Pancreas (tissue), 10 donors: ENCODE data around the gene RPL11. TPM values are rescaled to one million over a fixed set of nuclear protein-coding genes. Genes with fewer than 3 reads are reported as not detected.

Source experiments
- ATAC-seq, 4 donors: fragments of 200-7000 bp; cut with Tn5 transposase; one replicate each; pipeline versions ENCODE4 v1.8.0 to v1.9.1; 2020; ENCODE audit warnings: mild to moderate bottlenecking in 4 of 4, moderate library complexity in 4 of 4
- DNase-seq, 6 donors: peaks; one replicate each; pipeline ENCODE4 v3.0.0-alpha.2; 2020
- FAIRE-seq: peaks from 2 replicates; lab custom pipeline; 2012; peaks lifted over from hg19 to GRCh38; lab: Jason Lieb, UNC
- H3K27ac ChIP-seq, 4 donors: fragments of 200-600 bp; sonication (generic); 1 replicate in 3 of 4; 2 replicates in 1 of 4; pipeline versions ENCODE4 v1.5.0 to v1.8.0; 2020
- H3K27me3 ChIP-seq, 4 donors: fragments of 200-600 bp; one replicate each; pipeline ENCODE4 v1.8.0; 2021
- H3K36me3 ChIP-seq, 3 donors: fragments of 200-600 bp; sonication (generic) in 1 of 3; one replicate each; pipeline versions ENCODE4 v1.5.0 to v1.8.0; 2020 to 2021
- H3K4me1 ChIP-seq, 3 donors: fragments of 200-600 bp; one replicate each; pipeline ENCODE4 v1.8.0; 2021
- H3K4me3 ChIP-seq, 4 donors: fragments of 200-600 bp; sonication (generic) in 2 of 4; one replicate each; pipeline versions ENCODE4 v1.5.0 to v1.8.0; 2020 to 2021
- H3K9me3 ChIP-seq, 4 donors: fragments of 200-600 bp; one replicate each; pipeline ENCODE4 v1.8.0; 2021
- WGBS, 2 donors: extraction: QIAGEN DNeasy Blood & Tissue Kit; methylation state at CpG; one replicate each; pipeline ENCODE4 v1.1.7; 2013; 5-methylcytosine and 5-hydroxymethylcytosine counted together
- intact Hi-C, 3 donors: fragments of 100-400 bp; cut with DNase I; formaldehyde crosslinking; loops; one replicate each; pipeline versions ENCODE4 v1.11.1 to v1.14.2; 2022
- polyA plus RNA-seq, 2 donors: library from polyadenylated mRNA; stranded (reverse); fragments of 200-250 nt; gene quantifications; one replicate each; pipeline ENCODE4 v1.2.3, GENCODE V29; 2013
- total RNA-seq, 6 donors: library from RNA; stranded (reverse); fragmentation: NEBNext Ultra II Directional in 4 of 6; extraction: Animal tissue kit (Norgen Biotek cat#: 25700) in 4 of 6; gene quantifications; one replicate each; pipeline versions ENCODE4 v1.2.1 to v1.2.4, GENCODE V29; 2021 to 2023
- TF ChIP-seq, protein P1 (sequence below), 4 donors: fragments of 200-600 bp; sonication (generic) in 3 of 4; IDR thresholded peaks; one replicate each; pipeline versions ENCODE4 v1.5.0 to v1.8.0; 2021; ENCODE audit warnings: antibody characterized with exemption in 4 of 4
- donor health status: healthy with polysubstance abuse.
- donor health status: DM: no; HTN: no; CAD: no; lungs with moderate emphysema.
- donor health status: DM: no; HTN: no; CAD: no.
- donor health status: control.
- donor health status: control.
- donor health status: Bipolar disorder and iron deficiency.
- donor health status: DM: yes; HTN: yes; CAD: no.
- donor health status: DM: no; HTN: no; CAD: no.
- donor health status: DM: no; HTN: no; CAD: no.
- donor health status: DM: yes; HTN: yes; CAD: no.

Gene RPL11
- total and polyA plus RNA-seq, 8 donors: 511 to 1,484 (median 734) TPM

DNA sequence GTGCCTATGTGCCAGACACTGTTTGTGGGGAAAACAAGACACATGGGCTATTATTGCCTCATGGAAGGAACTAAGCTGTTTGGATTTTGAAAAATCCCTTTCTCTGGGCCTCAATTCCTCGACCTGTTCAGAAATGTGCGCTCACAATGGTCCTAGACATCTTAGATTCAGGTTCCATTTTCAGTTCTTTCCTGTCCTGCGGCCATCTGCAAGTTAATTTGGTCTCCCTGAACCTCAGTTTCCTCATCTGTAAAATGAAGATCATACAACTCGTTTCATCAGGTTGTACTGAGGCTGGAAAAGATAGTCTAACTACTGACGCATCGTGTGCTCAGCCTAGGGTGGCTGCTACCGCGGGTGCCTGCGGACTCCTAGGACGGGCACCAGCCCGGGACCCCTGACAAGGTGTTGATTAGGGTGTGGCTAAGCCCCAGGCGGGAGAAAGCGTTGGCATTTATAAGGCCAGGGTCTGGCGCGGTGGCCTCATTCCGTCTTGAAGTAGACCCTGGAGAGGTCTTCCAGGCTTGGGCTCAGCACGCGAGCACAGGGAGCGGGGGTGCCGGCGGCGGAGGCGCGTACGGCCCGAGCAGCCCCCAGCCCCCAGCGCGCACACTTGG is 51.2 kb downstream of the RPL11 start:
- H3K27ac ChIP-seq: peak overlapping the region; percentile 77 to 88 (median 84)
- peaks cover 4 to 29% (median 8%) of the 10 kb centered on the region in 3 donors for H3K4me1 ChIP-seq
- no peaks in the 10 kb centered on the region for H3K27me3 ChIP-seq
- H3K9me3 ChIP-seq: no peaks in the 10 kb centered on the region
- FAIRE-seq (no peak), DNase-seq (peak in 3 of 6 donors; percentile 25 to 73 (median 32)), ATAC-seq (peak; percentile 3 to 19 (median 6))
- no peaks in the 10 kb centered on the region for H3K36me3 ChIP-seq
- peak overlapping the region; percentile 74 to 98 (median 93) for H3K4me3 ChIP-seq
- 9 to 12% methylated on average over 19 to 28 of the region's 28 CpGs for WGBS, 2 donors
- TF ChIP-seq, protein P1, sequence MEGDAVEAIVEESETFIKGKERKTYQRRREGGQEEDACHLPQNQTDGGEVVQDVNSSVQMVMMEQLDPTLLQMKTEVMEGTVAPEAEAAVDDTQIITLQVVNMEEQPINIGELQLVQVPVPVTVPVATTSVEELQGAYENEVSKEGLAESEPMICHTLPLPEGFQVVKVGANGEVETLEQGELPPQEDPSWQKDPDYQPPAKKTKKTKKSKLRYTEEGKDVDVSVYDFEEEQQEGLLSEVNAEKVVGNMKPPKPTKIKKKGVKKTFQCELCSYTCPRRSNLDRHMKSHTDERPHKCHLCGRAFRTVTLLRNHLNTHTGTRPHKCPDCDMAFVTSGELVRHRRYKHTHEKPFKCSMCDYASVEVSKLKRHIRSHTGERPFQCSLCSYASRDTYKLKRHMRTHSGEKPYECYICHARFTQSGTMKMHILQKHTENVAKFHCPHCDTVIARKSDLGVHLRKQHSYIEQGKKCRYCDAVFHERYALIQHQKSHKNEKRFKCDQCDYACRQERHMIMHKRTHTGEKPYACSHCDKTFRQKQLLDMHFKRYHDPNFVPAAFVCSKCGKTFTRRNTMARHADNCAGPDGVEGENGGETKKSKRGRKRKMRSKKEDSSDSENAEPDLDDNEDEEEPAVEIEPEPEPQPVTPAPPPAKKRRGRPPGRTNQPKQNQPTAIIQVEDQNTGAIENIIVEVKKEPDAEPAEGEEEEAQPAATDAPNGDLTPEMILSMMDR (IDR thresholded peaks at IDR 0.05): no peak
- intact Hi-C loops: loop anchor here in 2 of 3 donors (5.0 to 10.0 kb wide), 2 partner anchors 45 to 48 kb away; partner anchors contain the start of gene RPL11 (in 1 of the 2)

DNA sequence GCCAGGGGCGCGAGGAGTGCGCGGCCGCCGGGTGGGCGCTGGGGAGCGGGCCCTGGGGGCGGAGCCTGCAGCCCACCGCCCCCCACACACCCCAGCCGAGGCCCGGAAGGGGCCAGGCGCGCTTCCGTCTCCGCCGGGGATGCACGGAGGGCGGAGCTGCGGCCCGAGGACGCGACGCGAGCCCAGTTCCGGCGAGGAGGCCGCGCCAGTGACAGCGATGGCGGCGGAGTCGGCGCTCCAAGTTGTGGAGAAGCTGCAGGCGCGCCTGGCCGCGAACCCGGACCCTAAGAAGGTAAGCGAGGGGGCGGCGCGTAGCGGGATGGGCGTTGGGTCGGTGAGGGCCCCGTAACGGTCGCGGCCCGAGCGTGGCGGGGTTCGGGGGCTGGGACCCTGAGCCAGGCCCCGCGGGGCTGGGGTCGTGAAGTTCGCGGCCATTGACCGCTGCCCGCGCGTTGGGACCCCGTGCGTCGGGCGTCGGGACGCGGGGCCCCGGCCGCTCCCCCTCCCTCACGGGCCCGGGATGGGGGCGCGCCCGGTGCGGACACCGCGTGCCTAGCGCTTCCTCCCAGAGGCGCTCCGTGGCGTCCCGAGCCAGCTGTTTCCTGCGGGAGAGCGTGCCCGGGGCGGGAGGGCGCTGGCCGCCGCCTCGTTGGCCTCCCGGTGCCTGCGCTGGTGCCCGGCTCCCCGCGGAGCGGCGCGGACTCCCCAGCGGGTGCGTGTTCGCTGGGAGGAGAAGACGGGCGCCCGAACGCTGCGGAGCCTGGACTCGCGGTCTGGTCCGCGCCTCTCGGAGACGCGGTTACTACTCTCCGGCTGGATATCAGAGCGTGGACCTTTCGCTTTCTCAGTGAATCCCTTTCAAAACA is 51.9 kb downstream of the RPL11 start, which contains the start of gene ELOA:
Gene ELOA, plus strand, starts transcription at position 185 of the 866 bp plus-strand sequence. Its CDS starts 33 bp downstream, at position 218.
- FAIRE-seq (no peak), ATAC-seq (peak; percentile 83 to 91 (median 86)), DNase-seq (peak; percentile 68 to 92 (median 78))
- 0% methylated on average over 60 to 119 of the region's 119 CpGs for WGBS, 2 donors
- intact Hi-C loops: loop anchor here in 2 of 3 donors (5.0 to 10.0 kb wide), 2 partner anchors 46 to 49 kb away; partner anchors contain the start of gene RPL11 (in 1 of the 2)
- Histone ChIP-seq H3K27ac (peak within 1 kb of the TSS; percentile 77 to 88 (median 84)), H3K4me1 (peaks cover 4 to 29% (median 8%) of the 10 kb centered on the region in 3 donors), H3K27me3 (no peaks in the 10 kb centered on the region), H3K9me3 (no peaks in the 10 kb centered on the region), H3K4me3 (peak within 1 kb of the TSS; percentile 74 to 98 (median 93)), H3K36me3 (no peaks in the 10 kb centered on the region)
- TF ChIP-seq, protein P1 (IDR thresholded peaks at IDR 0.05): no peak

DNA sequence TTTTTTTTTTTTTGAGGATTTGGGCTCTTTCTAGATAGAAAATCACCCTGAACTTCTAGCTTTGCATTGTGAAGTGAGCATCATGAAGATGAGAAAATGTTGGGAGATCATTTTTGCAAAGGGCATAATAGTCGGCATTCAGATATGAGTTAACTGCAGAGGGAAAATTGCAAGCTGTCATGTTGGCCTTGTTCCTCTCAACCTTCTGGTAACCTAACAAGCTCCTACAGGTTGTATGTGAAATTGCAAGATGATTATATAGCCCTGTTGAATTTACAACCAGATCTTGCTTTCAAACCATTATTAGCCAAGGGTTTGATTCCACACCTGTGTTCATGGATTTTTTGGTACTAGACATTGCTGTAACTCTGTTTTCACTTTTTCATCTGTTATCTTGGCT is 53.9 kb downstream of the RPL11 start:
- peak overlapping the region in 1 of 4 donors; percentile 88 for H3K27ac ChIP-seq
- H3K9me3 ChIP-seq: no peaks in the 10 kb centered on the region
- WGBS, 2 donors: 19 to 26% methylated on average over 1 of the region's 1 CpG
- H3K27me3 ChIP-seq: no peaks in the 10 kb centered on the region
- FAIRE-seq (no peak), ATAC-seq (peak; percentile 46 to 77 (median 66)), DNase-seq (peak in 3 of 6 donors; percentile 54 to 67 (median 54))
- peaks cover 4 to 29% (median 8%) of the 10 kb centered on the region in 3 donors for H3K4me1 ChIP-seq
- intact Hi-C loops: loop anchor here in 1 of 3 donors (10.0 kb wide), 1 partner anchor 51 kb away; the partner anchor contains the start of gene RPL11
- TF ChIP-seq, protein P1 (IDR thresholded peaks at IDR 0.05): peak; percentile 13 to 42 (median 20)
- peaks cover 0 to 8% (median 4%) of the 10 kb centered on the region in 3 donors for H3K36me3 ChIP-seq
- peak overlapping the region in 2 of 4 donors; percentile 95 to 98 for H3K4me3 ChIP-seq

Other genes with a start within 250 kb of the RPL11 start
- gene ASAP3, start 207.6 kb upstream of the RPL11 start, total RNA-seq: 10 to 100 TPM; 17.9 to 37.4 (median 24.1) TPM
- gene ASAP3, start 207.6 kb upstream of the RPL11 start, polyA plus RNA-seq: 10 to 100 TPM; 24.7 to 32.4 TPM
- under 1 TPM in 4 of 6 donors, not detected in 2; 0.14 to 0.40 (median 0.20) TPM for gene E2F2, start 160.6 kb upstream of the RPL11 start, total RNA-seq
- under 1 TPM; 0.04 to 0.05 TPM for gene E2F2, start 160.6 kb upstream of the RPL11 start, polyA plus RNA-seq
- gene ID3, start 132.3 kb upstream of the RPL11 start, total RNA-seq: 10 to 100 TPM; 16.6 to 54.0 (median 31.2) TPM
- 10 to 100 TPM; 40.1 to 51.9 TPM for gene ID3, start 132.3 kb upstream of the RPL11 start, polyA plus RNA-seq
- gene ELOA, start 51.7 kb downstream of the RPL11 start, total RNA-seq: 10 to 100 TPM; 23.5 to 33.9 (median 27.0) TPM
- 10 to 100 TPM; 10.6 to 13.8 TPM for gene ELOA, start 51.7 kb downstream of the RPL11 start, polyA plus RNA-seq
- gene PITHD1, start 86.6 kb downstream of the RPL11 start, total RNA-seq: 10 to 100 TPM; 17.3 to 20.6 (median 18.9) TPM
- gene PITHD1, start 86.6 kb downstream of the RPL11 start, polyA plus RNA-seq: 10 to 100 TPM; 20.6 to 36.8 TPM
- gene LYPLA2, start 99.3 kb downstream of the RPL11 start, total RNA-seq: 10 to 100 TPM; 13.6 to 31.3 (median 21.6) TPM
- 10 to 100 TPM; 37.0 to 45.4 TPM for gene LYPLA2, start 99.3 kb downstream of the RPL11 start, polyA plus RNA-seq
- gene GALE, start 108.9 kb downstream of the RPL11 start, total RNA-seq: 10 to 100 TPM in 5 of 6 donors, 1 to 10 TPM in 1; 5.6 to 15.2 (median 11.4) TPM
- gene GALE, start 108.9 kb downstream of the RPL11 start, polyA plus RNA-seq: 10 to 100 TPM; 20.1 to 34.6 TPM
- 10 to 100 TPM; 16.2 to 26.0 (median 16.9) TPM for gene HMGCL, start 133.6 kb downstream of the RPL11 start, total RNA-seq
- gene HMGCL, start 133.6 kb downstream of the RPL11 start, polyA plus RNA-seq: 10 to 100 TPM; 18.9 to 27.0 TPM
- 10 to 100 TPM in 3 of 6 donors, 1 to 10 TPM in 3; 8.3 to 23.4 (median 13.3) TPM for gene FUCA1, start 176.5 kb downstream of the RPL11 start, total RNA-seq
- 10 to 100 TPM; 14.0 to 27.8 TPM for gene FUCA1, start 176.5 kb downstream of the RPL11 start, polyA plus RNA-seq
- not detected for gene CNR2, start 221.6 kb downstream of the RPL11 start, total RNA-seq
- gene CNR2, start 221.6 kb downstream of the RPL11 start, polyA plus RNA-seq: not detected